Adrenal gland (tissue), 12 donors: Measurements from ENCODE around the gene CCDC57. TPM values are rescaled to one million over a fixed set of nuclear protein-coding genes. Genes with fewer than 3 reads are reported as not detected.

Experiments used
- DNase-seq, 7 donors: peaks; one replicate each; pipeline ENCODE4 v3.0.0-alpha.2; 2019 to 2020
- H3K27ac ChIP-seq, 5 donors: fragments of 200-600 bp; sonication (generic) in 4 of 5; 1 replicate in 3 of 5; 2 replicates in 2 of 5; pipeline versions ENCODE4 v1.5.1 to v1.8.0; 2016 to 2020; ENCODE audit warnings: mild to moderate bottlenecking in 1 of 5
- H3K27me3 ChIP-seq: fragments of 200-600 bp; 2 replicates; pipeline ENCODE4 v1.8.0; 2021
- H3K36me3 ChIP-seq, 2 donors: fragments of 200-600 bp; replicated peaks in 1 of 2; 1 replicate in 1 of 2; 2 replicates in 1 of 2; pipeline versions ENCODE4 v1.5.1 to v1.8.0; 2018 to 2022
- H3K4me1 ChIP-seq, 2 donors: fragments of 200-600 bp; replicated peaks in 1 of 2; 1 replicate in 1 of 2; 2 replicates in 1 of 2; pipeline versions ENCODE4 v1.5.1 to v1.8.0; 2018 to 2021
- H3K4me3 ChIP-seq, 4 donors: fragments of 200-600 bp; sonication (generic) in 3 of 4; one replicate each; pipeline ENCODE4 v1.5.1; 2016 to 2018
- H3K9me3 ChIP-seq, 3 donors: fragments of 200-600 bp; sonication (generic) in 1 of 3; replicated peaks in 1 of 3; 1 replicate in 2 of 3; 2 replicates in 1 of 3; pipeline versions ENCODE4 v1.5.1 to v1.8.0; 2016 to 2021
- POLR2A ChIP-seq, 2 donors: fragments of 450-650 bp; IDR thresholded peaks; one replicate each; pipeline ENCODE4 v1.6.1; 2017; ENCODE audit warnings: antibody characterized with exemption in 2 of 2, mild to moderate bottlenecking in 2 of 2, moderate library complexity in 1 of 2
- WGBS, 4 donors: extraction: QIAGEN DNeasy Blood & Tissue Kit in 2 of 4; methylation state at CpG; one replicate each; pipeline versions ENCODE4 v1.1.5 to v1.1.7; 2013 to 2017; 5-methylcytosine and 5-hydroxymethylcytosine counted together
- intact Hi-C, 2 donors: fragments of 100-400 bp; cut with DNase I; formaldehyde crosslinking; loops; one replicate each; pipeline versions ENCODE4 v1.14.1 to v1.15.0; 2022 to 2023
- polyA plus RNA-seq, 3 donors: library from polyadenylated mRNA; stranded (reverse); fragments of 200-250 nt in 2 of 3; fragments of 350-450 nt in 1 of 3; fragmentation: Illumina TruSeq in 1 of 3; extraction: RNeasy Lipid Tissue Mini Kit (QIAGEN cat#74804) in 1 of 3; gene quantifications; one replicate each; pipeline ENCODE4 v1.2.3, GENCODE V29; 2013 to 2014
- total RNA-seq, 9 donors: library from RNA; depleted of rRNA in 4 of 9; stranded (reverse); fragments of >200 nt in 4 of 9; fragments of 120-200 nt in 1 of 9; fragmentation: NEBNext Ultra II Directional in 1 of 9; extraction: Animal tissue kit (Norgen Biotek cat#: 25700) in 1 of 9; gene quantifications; one replicate each; pipeline versions ENCODE4 v1.1.0 to v1.2.4, GENCODE V29; 2013 to 2023
- TF ChIP-seq, protein P1 (sequence below), 6 experiments: fragments of 450-650 bp in 4 of 6; fragments of 200-600 bp in 2 of 6; sonication (generic) in 1 of 6; IDR thresholded peaks; 1 replicate in 5 of 6; 2 replicates in 1 of 6; pipeline versions ENCODE4 v1.5.1 to v1.8.0; 2016 to 2021; ENCODE audit warnings: antibody characterized with exemption in 6 of 6, mild to moderate bottlenecking in 2 of 6, moderate library complexity in 1 of 6
- donor health status: healthy with polysubstance abuse.
- donor health status: Bipolar disorder and iron deficiency.
- donor health status: DM: yes; HTN: yes; CAD: no.
- donor health status: DM: no; HTN: no; CAD: no.
- donor health status: DM: no; HTN: no; CAD: no.
- donor health status: DM: yes; HTN: yes; CAD: no.

The CCDC57 gene
- total and polyA plus RNA-seq, 12 donors: 7.1 to 275 (median 28.8) TPM

DNA sequence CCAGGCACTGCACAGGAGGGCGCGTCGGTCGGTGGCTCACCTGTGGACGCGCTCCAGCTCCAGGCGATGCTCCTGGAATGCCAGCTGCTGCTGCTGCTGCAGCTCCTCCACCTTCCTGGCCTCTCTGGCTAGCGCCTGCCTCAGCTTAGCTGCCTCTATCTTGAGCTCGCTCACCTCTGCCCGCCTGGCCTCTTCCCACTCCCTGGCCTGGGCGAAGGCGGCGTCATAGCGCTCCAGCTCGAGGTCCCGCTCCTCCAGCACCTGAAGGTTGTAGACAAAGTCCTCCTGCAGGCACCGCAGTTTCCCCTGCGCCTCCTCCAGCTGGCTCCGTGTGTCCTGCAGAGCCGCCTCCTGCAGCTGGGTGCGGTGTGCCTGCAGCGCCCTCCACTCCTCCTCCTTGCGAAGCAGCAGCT is 11.1 kb downstream of the CCDC57 start:
- Histone ChIP-seq H3K4me3 (no peak overlapping the region), H3K9me3 (no peaks in the 10 kb centered on the region), H3K4me1 (peaks cover 6 to 16% of the 10 kb centered on the region in 2 donors), H3K36me3 (peaks cover 0 to 9% of the 10 kb centered on the region in 2 donors), H3K27me3 (no peaks in the 10 kb centered on the region), H3K27ac (no peak overlapping the region)
- intact Hi-C loops: no loop called here
- TF ChIP-seq, protein P1, sequence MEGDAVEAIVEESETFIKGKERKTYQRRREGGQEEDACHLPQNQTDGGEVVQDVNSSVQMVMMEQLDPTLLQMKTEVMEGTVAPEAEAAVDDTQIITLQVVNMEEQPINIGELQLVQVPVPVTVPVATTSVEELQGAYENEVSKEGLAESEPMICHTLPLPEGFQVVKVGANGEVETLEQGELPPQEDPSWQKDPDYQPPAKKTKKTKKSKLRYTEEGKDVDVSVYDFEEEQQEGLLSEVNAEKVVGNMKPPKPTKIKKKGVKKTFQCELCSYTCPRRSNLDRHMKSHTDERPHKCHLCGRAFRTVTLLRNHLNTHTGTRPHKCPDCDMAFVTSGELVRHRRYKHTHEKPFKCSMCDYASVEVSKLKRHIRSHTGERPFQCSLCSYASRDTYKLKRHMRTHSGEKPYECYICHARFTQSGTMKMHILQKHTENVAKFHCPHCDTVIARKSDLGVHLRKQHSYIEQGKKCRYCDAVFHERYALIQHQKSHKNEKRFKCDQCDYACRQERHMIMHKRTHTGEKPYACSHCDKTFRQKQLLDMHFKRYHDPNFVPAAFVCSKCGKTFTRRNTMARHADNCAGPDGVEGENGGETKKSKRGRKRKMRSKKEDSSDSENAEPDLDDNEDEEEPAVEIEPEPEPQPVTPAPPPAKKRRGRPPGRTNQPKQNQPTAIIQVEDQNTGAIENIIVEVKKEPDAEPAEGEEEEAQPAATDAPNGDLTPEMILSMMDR (IDR thresholded peaks at IDR 0.05): no peak
- no peak for TF ChIP-seq POLR2A (IDR thresholded peaks at IDR 0.05)
- DNase-seq: no peak
- 87 to 94% (median 92%) methylated on average over 7 to 23 of the region's 23 CpGs for WGBS, 4 donors

DNA sequence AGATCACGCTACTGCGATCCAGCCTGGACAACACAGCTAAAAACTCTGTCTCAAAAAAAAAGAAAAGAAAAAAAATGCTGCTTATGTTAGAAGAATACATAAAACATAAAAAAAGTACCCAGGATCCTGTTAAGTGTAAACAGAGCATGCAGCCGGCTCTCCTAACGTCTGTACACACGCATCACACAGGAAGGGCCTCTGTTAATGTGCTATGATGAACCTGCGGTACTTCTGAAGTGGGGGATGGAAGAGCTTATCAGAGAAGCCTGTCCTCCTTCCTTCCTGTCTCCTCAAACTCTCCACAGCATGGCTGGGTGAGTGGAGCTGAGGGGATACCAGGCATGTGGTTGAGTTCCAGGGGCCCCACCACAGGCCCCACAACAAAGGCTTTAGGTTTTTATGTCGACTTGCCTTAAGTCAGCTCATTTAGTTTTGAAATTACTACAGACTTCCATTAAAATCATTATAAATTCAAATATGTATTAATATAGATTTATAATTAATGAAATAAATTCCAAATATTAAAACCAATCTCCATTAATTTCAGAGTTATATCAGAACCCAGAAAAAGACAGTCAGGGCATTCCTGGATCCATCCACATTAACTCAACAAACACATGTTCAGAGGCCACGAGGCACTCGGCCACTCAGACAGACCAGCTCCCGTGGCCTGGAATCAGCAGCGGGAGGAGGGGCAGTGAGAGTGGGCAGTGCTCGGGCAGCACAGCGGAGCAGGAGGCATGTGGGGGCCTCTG is 11.7 kb downstream of the CCDC57 start:
- no peak for DNase-seq

DNA sequence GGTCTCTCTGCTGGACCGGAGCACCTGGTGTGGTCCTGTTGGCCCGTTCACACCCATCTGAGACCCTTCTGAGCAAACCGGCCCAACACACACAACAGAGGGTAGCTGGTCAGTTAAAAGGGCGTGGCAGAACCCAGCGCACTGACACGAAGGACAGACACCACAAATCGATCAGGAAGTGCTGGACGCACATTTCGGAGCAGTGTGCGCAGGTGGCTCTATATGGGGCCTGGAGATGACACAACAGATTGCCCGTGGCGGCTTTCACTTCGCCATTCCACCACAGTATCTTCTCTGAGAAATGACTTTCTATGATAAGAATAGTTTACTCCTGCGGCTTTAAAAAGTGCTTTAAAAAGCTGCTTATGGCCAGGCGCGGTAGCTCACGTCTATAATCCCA is 12.5 kb downstream of the CCDC57 start:
- H3K27me3 ChIP-seq: no peaks in the 10 kb centered on the region
- no peak overlapping the region for H3K27ac ChIP-seq
- no peaks in the 10 kb centered on the region for H3K9me3 ChIP-seq
- WGBS, 4 donors: 88 to 91% (median 90%) methylated on average over 17 of the region's 17 CpGs
- TF ChIP-seq, protein P1 (IDR thresholded peaks at IDR 0.05): no peak
- no peak for TF ChIP-seq POLR2A (IDR thresholded peaks at IDR 0.05)
- H3K4me3 ChIP-seq: no peak overlapping the region
- DNase-seq: no peak
- peaks cover under 1 to 4% of the 10 kb centered on the region in 2 donors for H3K4me1 ChIP-seq
- intact Hi-C loops: no loop called here
- peaks cover 0 to 9% of the 10 kb centered on the region in 2 donors for H3K36me3 ChIP-seq

More for the DNA sequence above, 11.7 kb downstream of the CCDC57 start:
- TF ChIP-seq, protein P1 (IDR thresholded peaks at IDR 0.05): no peak
- TF ChIP-seq POLR2A (IDR thresholded peaks at IDR 0.05): no peak
- Histone ChIP-seq H3K4me1 (peaks cover 6 to 12% of the 10 kb centered on the region in 2 donors), H3K9me3 (no peaks in the 10 kb centered on the region), H3K27me3 (no peaks in the 10 kb centered on the region), H3K27ac (no peak overlapping the region), H3K36me3 (peaks cover 0 to 9% of the 10 kb centered on the region in 2 donors), H3K4me3 (no peak overlapping the region)
- intact Hi-C loops: no loop called here
- WGBS, 4 donors: 80 to 85% (median 84%) methylated on average over 12 to 13 of the region's 13 CpGs

DNA sequence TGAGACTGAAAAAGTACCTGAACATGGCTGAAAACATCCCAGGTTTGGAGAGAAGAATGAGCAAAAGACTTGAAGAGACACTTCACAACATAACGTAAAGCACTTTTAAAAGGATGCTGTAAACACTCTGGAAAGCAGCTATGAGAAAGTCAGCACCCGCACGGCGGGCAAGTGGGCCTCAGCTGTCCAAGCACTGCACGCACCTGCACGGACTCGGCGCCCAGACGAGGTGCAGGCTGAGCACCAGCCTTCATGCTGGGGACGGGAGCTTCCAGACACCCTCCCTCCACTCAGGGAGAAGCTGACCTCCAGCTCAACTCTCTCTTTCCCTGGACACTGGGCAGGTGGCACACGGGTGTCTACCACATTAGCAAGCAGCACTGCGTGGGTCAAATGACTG is 13.1 kb downstream of the CCDC57 start:
- Histone ChIP-seq H3K4me3 (no peak overlapping the region), H3K36me3 (peaks cover 0 to 14% of the 10 kb centered on the region in 2 donors), H3K9me3 (no peaks in the 10 kb centered on the region), H3K27me3 (no peaks in the 10 kb centered on the region), H3K27ac (no peak overlapping the region), H3K4me1 (no peaks in the 10 kb centered on the region)
- 90 to 94% (median 93%) methylated on average over 8 to 12 of the region's 12 CpGs for WGBS, 4 donors
- TF ChIP-seq, protein P1 (IDR thresholded peaks at IDR 0.05): no peak
- no peak for TF ChIP-seq POLR2A (IDR thresholded peaks at IDR 0.05)
- no peak for DNase-seq
- intact Hi-C loops: no loop called here
